GM19438 (cell line): ENCODE data around the gene GBX1.

Experiments
- ATAC-seq: cut with Tn5 transposase; IDR thresholded peaks from one replicate; pipeline ENCODE4 v1.9.1; 2021; ENCODE audit warnings: low read depth; ENCODE audit not compliant: unreplicated experiment

Gene GBX1

DNA sequence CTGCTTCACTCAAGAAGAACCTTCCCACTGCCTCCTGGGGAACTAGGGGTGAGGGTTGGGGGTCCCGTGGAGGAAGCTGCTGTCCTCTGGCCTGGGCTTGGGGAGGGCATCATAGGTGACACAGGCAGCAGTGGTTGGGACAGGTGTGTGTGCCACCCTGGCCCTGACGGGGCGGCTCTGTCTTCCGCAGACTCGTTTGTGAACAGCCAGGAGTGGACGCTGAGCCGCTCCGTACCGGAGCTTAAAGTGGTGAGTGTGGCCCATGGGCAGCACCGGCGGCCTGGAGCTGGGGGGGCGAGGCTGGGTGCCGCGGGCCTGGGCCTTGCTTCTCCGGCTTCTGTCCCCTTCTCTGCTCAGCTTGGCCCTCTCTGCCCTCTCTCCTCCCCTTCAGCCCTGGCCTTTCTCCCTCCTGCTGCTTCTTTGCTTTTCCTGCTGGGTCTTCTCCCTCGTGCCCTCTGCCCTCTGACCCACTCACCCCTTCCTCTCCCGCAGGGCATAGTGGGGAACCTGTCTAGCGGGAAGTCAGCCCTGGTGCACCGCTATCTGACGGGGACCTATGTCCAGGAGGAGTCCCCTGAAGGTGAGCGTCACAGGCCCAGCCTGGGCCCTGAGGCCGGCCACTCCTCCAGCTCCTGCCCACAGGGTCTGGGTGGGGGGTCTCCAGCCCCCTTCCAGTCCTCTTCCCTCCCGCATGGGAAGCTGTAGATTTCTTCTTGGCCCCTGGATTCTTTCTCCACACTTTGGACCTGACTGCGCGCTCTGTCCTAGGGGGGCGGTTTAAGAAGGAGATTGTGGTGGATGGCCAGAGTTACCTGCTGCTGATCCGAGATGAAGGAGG, 50.7 kb downstream of the GBX1 start:
- no peak for ATAC-seq

DNA sequence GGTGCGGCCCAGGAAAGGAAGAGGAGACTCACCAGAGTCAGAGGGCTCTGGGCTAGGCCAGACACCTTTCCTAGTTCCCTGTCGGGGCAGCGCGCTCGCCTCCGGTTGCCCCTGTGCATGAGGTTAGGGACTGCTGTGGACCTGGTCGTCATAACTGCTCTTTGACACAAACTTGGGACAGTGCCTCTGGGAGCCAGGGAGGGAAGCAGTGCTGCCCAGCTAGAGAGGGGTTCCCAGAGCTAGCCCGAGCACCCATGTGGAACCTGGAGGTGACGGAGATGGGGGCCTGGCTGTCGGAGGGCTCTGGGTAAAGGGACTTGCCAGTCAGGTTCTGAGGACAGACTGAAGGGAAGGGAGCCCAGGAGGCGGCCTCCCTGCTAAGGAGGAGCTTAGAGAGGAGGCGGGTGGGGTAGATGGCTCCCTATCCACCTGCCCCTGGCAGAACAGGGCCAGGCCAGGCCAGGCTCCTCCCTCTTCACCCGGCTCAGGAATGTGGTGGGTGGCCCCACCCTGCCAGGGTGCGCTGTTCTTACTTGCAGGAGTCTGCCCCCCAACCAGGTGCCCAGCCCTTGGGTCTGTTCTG, 51.6 kb downstream of the GBX1 start:
- ATAC-seq: no peak

DNA sequence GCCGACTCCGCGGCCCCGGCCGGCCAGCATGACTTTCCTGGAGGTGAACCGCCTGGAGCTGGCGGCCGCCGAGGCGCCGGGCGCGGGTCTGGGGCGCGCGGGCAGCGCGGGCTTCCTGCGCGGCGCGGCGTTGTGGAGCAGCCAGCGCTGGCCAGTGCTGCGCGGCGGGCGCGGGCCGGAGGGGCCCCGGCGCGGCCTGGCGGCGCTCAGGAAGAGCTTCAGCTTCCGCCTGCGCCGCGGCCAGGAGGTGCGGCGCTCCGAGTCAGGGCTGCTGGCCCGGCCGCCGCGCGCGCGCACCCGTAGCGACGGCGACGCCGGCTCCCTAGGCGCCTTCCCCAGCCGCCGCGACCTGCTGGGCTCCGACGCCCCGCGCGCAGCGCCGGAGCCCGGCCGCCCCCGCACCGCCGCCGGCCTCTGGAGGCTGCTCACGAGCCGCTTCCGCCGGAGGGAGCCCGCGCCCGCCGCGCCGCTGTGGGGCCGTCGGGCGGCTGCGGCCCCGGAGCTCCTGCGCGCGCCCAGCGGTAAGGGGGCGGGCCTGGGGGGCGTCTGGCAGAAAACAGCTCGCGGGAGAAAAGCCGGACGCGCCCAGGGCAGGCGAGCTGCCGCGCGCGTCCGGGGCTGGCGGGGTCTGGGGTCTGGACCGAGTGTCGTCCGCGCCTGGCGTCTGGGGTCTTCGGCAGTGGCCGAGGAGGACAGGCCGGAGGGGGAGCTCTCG, 52.2 kb downstream of the GBX1 start:
- no peak for ATAC-seq

DNA sequence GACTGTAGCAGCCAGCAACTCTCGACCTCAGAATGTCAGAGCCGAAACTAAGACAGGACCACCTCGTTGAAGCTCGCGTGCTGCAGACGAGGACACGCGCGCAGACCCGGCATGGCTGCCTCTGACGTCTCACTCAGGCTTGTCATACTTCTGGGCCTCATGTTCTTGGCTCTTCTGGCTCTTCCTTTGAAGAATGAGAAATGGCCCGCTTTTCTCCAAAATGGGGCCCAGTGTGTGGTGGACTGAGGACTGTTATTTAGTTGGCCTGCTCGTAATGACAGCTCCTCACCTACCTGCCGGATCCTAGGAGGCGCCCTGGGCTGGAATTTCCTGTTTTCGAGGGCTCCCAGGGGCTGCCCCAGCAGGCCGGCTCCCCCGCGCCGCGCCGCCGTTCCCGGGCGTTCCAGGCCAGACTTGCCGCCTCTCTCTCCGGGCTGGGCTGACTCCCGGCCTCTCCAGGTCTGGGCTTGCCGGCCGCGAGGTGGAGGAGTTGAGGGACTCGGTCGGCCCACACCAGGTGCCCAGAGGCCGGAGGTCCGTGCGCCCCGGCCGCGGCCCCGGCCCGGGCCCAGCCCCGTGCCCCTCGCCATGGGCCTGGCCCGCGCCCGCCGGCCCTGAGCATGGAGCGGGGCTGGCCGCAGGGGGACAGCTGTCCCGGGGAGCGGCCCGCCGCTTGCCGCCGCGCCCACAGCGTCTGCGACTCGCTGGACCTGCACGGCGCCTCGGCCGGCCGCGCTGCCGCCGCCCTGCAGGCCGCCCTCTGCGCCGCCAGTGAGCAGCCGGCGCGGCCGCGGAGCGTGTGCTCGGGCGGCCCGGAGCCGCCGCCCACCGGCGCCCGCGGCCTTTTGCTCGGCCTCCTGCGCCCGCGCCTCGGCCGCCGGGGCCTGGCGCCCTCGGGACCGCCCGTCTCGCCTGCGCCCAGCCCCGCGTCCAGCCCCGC, 53.1 kb downstream of the GBX1 start:
- no peak for ATAC-seq

DNA sequence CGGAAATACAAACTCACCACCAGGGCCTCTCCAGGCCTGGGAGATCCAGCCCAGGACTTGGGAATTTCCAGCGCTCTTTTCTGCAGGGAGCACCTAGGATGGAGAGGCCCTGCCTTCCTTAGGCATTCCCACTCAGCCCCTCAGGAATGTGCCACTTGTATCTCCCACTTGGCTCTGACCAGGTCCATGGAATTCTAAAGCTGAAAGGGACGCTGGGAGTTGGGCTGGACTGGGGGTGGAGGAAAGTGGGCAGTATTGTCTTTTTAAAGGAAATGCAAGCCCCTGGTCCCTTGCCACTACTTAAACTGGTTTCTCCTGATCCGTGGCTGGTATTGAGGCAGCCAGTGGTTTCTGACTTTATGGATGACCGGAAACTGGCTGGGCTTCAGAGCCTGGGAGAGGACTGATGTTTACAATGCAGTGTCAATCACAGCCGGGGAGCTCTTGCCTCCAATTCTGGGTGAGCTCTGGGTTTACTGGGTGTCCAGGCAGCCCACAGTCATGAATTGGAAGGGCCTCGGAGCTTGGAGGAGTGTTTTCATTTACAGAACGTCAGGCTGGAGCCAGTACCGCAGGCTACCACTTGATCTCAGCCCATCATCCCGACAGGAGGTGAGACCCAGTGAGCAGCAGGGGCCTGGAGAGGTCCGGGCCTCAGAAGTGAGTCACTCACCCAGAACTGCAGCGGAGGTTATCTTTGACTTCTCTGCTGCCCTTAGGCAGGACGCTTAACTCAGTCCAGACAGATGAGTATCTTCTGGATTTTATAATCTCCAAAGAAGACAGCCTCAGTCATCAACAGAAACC, 53.9 kb downstream of the GBX1 start:
- ATAC-seq: no peak

DNA sequence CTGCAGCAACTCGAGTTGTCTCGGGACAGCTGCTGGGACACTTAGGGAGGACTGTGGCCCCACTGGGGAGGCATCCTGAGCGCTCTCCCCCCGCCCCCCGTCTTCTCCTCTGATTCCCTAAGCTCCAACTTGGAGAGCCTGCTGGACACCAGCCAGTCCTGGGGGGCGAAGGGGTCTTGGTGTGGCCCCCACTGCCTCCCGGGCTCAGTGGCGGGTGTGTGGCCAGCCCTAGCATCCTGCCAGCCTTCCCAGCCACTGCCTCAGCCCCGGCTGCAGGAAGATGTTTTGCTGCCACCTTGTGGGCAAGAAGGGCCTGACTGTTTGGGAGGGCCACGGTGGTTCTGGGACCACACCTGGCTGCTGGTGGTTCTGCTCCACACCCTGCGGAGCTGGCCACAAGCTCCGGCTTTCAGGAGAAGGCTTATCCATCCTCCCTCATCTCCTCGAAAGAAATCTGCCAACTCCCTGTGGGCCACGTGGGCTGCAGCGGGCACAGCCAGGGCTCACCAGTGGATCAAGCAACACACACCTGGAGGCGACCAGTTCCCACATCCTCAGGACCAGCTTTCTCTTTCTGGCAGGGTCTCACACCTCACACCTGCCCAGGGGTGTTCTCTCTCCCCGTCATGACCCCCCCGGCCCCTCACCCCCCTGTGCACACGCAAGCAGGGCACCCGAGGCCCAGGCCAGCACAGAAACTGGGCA, 56.4 kb downstream of the GBX1 start:
- peak; percentile 81 for ATAC-seq

DNA sequence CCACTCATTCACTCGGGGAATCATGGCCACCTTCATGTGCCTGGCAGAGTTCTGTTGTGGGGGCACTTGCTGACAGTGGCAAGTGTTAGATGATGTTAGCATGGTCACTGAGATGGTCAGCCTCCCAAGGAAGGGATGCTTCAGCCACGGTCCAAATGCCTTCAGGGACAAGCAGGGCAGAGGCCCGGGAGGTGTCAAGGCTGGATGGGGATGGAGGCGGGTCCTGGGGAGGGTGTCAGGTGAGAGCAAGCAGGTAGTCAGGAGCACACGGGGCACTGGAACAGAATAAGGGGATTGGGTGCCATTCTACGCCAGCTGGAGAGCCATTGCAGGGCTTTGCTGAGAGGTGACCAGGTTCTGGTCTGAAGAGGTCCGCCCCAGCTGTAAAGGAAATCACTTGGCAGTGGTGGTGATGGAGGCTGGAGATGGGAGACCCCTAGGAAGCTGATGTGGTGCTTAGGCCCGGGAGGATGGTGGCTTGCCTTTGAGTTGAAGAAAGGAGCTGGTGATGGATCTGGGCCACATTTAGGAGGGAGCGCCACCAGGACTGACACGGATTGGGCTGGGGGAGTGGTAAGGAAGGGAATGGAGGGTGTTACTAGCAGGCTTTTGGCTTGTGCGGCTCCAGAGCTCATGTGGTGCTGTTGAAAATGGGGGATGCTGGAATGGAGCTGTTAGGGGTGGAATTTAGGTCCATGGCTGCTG, 57.1 kb downstream of the GBX1 start:
- ATAC-seq: no peak

DNA sequence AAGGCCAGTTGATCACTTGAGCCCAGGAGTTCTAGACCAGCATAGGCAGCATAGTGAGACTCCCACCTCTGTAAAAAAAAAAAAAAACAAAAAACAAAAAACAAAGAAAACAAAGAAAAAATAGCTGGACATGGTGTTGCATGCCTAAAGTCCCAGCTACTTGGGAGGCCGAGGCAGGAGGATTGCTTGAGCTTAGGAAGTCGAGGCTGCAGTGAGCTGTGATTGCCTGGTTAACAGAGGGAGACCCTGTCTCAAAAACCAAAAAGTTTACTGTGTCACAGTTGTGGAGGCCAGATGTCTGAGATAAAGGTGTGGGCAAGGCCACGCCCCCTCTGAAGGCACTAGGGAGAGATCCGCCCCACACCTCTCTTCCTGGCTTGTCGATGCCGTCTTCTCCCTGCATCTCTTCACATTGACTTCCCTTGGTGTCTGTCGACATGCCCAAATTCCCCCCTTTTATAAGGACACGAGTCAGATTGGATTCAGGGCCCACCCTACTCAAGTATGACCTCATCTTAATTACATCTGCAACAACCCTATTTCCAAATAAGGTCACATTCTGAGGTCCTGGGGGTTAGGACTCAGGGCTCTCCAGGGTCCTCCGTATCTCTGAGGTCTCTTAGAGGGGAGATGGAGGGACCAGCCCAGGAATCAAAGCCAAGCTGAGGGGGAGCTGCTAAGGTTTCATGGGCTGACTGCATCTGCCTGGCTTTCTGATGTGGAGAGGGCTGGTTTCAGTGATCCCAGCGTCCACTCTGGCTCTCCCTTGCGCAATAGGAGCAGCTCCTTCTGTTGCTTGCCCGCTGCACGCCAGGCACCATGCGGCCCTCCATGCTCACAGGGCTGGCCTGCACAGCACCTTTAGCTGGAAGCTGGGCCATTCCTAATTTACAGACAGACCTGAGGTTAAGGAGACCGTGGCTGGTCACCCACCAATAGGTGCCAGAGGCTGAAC, 58.1 kb downstream of the GBX1 start:
- ATAC-seq: no peak

DNA sequence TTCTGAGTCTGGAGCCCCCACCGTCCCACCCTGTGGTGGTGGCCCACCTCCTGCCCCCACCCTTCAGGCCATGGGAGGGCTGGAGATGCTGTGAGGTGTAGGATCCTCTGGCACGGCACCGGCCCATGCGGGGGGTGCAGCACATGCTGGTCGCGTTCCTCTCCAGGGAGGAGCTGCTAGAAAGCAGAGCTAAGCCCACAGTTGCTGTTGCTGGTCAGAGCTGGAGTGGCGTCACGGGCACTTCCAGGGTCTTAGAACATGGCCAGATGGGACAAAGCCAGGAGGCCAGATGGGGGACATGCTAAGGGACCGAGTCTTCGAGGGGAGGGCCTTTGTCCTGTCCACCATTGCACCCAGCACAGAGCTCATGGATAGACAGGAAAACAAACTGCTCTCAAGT, 59.6 kb downstream of the GBX1 start:
- no peak for ATAC-seq

DNA sequence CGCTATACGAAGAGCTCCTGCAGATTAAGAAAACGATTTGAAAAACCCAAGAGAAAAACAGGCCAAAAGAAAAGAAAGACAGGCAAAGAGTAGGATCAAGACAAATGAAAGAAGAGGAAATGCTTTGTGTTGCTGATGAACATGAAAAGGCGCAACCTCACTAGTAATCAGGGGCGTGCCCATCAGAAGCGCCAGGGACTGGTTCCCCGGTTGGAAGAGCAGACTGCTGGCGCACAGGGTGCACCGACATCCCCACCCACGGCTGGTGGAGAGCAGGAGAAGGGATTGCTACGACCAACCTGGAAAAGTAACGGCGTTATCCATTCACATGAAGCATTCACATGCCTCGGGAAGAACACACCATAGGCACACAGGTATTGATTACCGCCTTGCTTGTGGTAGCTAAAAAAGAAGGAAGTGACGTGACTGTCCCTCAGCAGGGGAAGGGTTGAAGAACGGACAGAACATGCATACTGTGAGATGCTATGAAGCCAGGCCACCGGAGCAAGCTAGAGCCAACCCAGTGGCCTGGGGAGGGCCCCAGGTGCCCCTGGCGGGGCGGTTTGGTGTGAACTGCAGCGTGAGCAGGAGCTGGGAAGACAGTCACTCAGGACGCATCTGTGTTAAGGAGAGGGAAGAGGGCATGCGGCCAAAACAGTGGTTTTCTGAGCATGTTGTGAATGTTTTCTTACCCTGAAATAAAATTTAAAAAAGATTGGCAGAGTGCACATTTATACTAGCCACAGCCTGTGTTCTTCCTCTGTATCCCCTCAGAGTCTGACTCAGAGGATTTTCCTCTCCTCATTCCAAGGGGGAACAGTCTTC, 62.9 kb downstream of the GBX1 start:
- no peak for ATAC-seq

DNA sequence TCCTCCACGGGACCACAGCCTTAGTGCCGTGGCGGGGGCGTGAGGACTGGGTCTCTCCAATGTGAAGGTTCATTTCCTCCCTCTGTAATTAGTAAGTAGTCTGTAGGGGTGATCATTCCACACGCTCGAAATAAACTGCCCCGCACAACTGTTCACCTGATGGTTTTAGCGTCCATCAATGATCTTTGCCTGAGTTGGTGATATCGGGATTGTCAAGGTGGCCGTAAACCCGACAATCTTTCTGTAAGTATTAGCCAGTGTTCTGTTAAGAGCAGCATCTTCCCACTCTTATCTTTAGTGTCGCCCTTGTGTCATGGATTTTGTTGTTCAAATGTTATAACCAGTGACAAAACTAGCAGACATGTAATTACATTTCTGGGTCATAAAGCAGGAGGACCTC, 63.5 kb downstream of the GBX1 start:
- no peak for ATAC-seq

DNA sequence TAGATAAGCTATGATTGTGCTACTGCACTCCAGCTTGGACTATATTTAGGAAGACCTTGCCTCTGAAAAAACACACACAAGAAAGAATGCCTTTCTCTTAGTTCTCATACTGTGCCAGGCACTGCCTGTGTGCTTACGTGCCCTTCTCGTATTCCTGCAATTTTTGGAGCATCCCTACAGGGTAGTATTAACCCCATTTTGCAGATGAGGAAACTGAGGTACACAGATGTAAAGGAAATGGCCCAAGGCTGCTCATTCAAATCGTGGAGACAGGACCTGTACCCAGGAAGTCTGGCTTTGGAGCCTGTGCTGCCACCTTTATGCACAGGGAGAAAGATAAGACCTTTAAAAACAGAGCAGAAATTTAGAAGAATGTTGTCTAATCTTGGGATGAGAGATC, 64.5 kb downstream of the GBX1 start:
- ATAC-seq: no peak

DNA sequence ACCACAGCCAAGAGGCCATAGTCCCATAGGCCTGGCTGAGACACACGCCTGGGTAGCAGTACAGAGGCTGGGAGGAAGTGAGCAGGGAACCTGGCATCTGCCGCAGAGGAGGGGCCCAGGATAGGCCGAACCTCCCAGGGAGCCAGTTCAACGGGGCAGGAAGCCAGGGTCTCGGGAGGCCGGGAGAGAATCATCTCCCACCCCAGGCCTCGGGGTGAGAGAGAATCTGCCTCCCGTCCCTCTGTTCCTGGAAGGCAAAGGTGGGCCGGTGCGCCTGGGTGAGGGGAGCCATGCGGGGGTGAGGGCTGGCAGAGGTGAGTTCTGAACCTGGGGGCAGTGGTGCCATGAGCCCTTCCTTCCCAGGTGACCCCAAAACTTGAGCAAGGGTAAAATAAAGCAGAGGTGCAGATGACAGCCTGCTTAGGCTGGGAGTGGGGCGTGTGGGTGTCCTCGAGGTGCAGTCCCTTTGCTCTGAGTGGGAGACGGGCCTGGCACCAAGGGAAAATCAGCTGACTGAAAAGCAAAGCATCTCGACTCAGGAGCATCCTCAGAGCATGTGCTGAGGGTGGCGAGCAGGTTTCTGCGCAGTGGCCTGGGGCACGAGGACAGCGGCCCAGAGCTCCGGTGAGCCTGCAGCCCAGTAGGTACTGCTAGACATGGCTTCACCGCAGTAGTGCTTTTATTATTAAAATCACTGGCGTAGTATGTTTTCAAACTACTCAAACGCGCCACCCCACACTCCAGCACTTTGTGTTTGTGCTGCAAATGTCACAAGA, 65.7 kb downstream of the GBX1 start:
- no peak for ATAC-seq

DNA sequence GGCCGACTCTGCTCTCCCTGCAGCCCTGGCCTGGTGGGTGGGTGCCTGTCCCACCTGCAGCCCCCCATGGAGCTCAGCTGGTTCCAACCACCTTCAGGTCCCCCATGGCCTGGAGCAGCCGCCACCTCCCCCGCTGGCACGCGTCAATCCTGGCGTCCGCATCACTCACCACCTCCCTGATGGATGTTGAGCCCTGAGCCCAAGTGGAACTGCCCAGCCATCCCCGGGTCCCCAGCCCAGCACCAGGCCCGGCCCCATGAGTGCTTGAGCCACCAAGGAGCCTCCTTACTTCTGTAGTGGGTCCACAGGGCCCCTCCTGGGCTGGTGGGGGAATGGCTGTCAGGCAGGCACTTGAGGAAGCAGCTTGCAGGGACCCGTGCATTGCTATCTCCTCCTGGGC, 66.6 kb downstream of the GBX1 start:
- ATAC-seq: no peak

DNA sequence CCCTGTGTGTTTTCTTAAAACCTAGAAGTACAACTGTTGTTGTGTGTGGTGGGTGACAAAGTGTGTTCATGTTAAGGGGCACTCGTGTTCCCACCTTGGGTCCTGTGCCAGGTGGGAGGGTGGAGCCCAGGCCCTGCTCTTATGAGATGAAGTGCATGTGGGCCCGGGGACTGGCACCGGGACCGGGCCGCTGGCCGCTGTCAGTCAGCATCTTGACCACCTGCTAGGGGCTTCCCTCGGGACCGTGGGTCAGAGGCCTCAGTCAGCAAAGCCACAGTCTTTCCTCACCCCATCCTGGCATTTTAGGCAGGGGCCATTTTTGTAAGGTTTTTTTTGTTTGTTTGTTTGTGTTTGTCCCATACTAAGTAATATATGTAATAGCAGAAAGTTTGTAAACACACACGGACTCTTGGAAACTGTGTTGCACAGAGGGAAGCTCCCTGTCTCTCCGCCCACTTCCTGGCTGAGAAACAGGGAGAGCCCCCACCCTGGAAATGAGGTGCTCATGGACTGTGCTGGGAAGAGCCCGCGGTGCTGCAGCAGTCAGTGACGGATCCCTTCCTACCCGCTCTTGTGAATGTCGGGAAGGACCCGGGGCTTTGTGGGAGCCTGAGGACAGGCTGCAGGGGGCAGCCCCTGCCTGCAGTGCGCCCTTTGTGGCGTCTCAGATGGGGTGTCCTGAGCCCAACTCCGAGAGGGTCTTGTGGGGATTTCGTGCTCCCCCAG, 67.8 kb downstream of the GBX1 start:
- ATAC-seq: no peak
